Kidney epithelial cell (primary cell): ENCODE results near the gene KCNB1. TPM values are rescaled to one million over a fixed set of nuclear protein-coding genes. Genes with fewer than 3 reads are reported as not detected.

Experiments used
- DNase-seq: peaks from one replicate; pipeline ENCODE4 v3.0.0-alpha.2; 2010; ENCODE audit warnings: low read depth
- H3K27me3 ChIP-seq: 2 replicates; pipeline ENCODE4 v1.6.0; 2011; ENCODE audit warnings: low read length; ENCODE audit not compliant: control insufficient read depth, insufficient read depth
- H3K36me3 ChIP-seq: 2 replicates; pipeline ENCODE4 v1.5.1; 2011; ENCODE audit warnings: low read length; ENCODE audit not compliant: control insufficient read depth, insufficient read depth
- H3K4me3 ChIP-seq: 2 replicates; pipeline ENCODE4 v1.5.1; 2011; ENCODE audit warnings: low read depth, mild to moderate bottlenecking, control low read depth, low read length
- CTCF ChIP-seq: IDR thresholded peaks from 2 replicates; pipeline ENCODE4 v1.5.1; 2011; ENCODE audit warnings: mild to moderate bottlenecking, moderate library complexity, low read length, control low read depth, inconsistent platforms; ENCODE audit not compliant: insufficient read depth, poor library complexity, severe bottlenecking
- total RNA-seq: library from RNA; depleted of rRNA; stranded (reverse); fragments of >200 nt; gene quantifications from 2 replicates; pipeline ENCODE4 v1.2.3, GENCODE V29; 2015

KCNB1 gene
- total RNA-seq, 1 donor from 2014 or later = not detected

GRCh38 chr20:49400904-49401303 lies 81.6 kb downstream of the KCNB1 start:
- Histone ChIP-seq H3K27me3 (peaks cover 2% of the 10 kb centered on the region), H3K4me3 (no peak overlapping the region), H3K36me3 (no peaks in the 10 kb centered on the region)
- no peak for TF ChIP-seq CTCF
- no peak for DNase-seq

- TF ChIP-seq CTCF = no peak
- DNase-seq = no peak
- Histone ChIP-seq H3K36me3 (no peaks in the 10 kb centered on the region), H3K4me3 (no peak overlapping the region), H3K27me3 (no peaks in the 10 kb centered on the region)
Observed at GRCh38 chr20:49400410-49400809, 82.1 kb downstream of the KCNB1 start.

GRCh38 chr20:49399329-49399728 lies 83.1 kb downstream of the KCNB1 start:
- no peak for TF ChIP-seq CTCF
- Histone ChIP-seq H3K4me3 (no peak overlapping the region), H3K36me3 (no peaks in the 10 kb centered on the region), H3K27me3 (no peaks in the 10 kb centered on the region)
- no peak for DNase-seq

- DNase-seq = no peak
- TF ChIP-seq CTCF = no peak
- Histone ChIP-seq H3K36me3 (no peaks in the 10 kb centered on the region), H3K4me3 (no peak overlapping the region), H3K27me3 (no peaks in the 10 kb centered on the region)
Observed at GRCh38 chr20:49398401-49399144, 83.9 kb downstream of the KCNB1 start.

- no peak for DNase-seq
- no peak for TF ChIP-seq CTCF
- H3K27me3 ChIP-seq = no peaks in the 10 kb centered on the region
- H3K36me3 ChIP-seq = no peaks in the 10 kb centered on the region
- no peak overlapping the region for H3K4me3 ChIP-seq
Observed at GRCh38 chr20:49397525-49397924, 84.9 kb downstream of the KCNB1 start.

GRCh38 chr20:49396230-49396629 lies 86.2 kb downstream of the KCNB1 start:
- TF ChIP-seq CTCF = no peak
- no peak for DNase-seq
- no peak overlapping the region for H3K4me3 ChIP-seq

More at GRCh38 chr20:49396230-49396629, 86.2 kb downstream of the KCNB1 start:
- Histone ChIP-seq H3K27me3 (no peaks in the 10 kb centered on the region), H3K36me3 (no peaks in the 10 kb centered on the region)
